ENCODE results near the gene PLEKHM3. TPM values are rescaled to one million over a fixed set of nuclear protein-coding genes. Genes with fewer than 3 reads are reported as not detected.
A peak's percentile ranks its signal among the peaks of the same experiment; 100 is the strongest.

PLEKHM3 gene
- total and polyA plus RNA-seq, 2 of the 13 experiments (the other 11 are each of a cell fraction or from before 2014, with no cell fraction given) = 4.5 to 4.7 TPM

DNA sequence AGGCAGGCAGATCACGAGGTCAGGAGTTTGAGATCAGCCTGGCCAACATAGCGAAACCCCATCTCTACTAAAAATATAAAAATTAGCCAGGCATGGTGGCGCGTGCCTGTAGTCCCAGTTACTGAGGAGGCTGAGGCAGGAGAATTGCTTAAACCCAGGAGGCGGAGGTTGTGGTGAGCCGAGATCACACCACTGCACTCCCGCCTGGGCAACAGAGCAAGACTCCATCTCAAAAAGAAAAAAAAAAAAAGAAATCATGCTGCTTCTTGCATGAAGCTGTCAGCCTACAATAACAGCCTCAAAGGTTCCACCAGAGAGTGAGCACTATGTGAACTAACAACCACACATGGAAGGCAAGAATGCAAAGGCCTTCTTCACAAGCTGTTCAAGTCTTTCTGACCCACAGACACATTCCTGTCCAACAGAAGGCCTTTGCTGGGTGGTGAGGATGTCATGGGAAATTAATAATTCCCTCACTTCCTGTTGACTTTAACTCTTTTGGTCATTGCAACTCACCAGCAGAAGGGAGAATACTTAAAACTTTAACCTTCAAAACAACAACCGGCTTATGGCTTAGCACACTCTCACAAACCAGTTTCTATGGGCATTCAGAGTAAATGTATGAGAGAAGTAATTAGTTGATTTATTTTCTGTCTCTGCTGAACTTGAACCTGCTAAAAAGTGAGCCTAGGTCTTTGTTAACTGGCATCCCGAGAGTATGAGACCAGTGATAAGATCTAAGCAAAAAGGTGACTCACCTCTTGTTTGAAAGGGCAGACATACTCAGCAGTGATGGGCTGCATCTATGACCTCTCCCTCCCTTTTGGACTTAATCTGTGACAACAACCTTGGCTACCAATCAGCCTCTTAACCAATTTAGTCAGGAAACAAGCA is 11.8 kb downstream of the PLEKHM3 start (continued):
- TF ChIP-seq, protein P1, sequence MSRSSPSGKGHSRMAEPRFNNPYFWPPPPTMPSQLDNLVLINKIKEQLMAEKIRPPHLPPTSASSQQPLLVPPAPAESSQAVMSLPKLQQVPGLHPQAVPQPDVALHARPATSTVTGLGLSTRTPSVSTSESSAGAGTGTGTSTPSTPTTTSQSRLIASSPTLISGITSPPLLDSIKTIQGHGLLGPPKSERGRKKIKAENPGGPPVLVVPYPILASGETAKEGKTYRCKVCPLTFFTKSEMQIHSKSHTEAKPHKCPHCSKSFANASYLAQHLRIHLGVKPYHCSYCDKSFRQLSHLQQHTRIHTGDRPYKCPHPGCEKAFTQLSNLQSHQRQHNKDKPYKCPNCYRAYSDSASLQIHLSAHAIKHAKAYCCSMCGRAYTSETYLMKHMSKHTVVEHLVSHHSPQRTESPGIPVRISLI (CRISPR knock-in tag; IDR thresholded peaks at IDR 0.05; ENCODE audit: borderline replicate concordance) = no peak
- TF ChIP-seq, protein P2, sequence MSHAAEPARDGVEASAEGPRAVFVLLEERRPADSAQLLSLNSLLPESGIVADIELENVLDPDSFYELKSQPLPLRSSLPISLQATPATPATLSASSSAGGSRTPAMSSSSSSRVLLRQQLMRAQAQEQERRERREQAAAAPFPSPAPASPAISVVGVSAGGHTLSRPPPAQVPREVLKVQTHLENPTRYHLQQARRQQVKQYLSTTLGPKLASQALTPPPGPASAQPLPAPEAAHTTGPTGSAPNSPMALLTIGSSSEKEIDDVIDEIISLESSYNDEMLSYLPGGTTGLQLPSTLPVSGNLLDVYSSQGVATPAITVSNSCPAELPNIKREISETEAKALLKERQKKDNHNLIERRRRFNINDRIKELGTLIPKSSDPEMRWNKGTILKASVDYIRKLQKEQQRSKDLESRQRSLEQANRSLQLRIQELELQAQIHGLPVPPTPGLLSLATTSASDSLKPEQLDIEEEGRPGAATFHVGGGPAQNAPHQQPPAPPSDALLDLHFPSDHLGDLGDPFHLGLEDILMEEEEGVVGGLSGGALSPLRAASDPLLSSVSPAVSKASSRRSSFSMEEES (CRISPR knock-in tag; IDR thresholded peaks at IDR 0.05) = 0 out of 2 replicates have a peak, but pooled peaks have one; percentile 14
- TF ChIP-seq ZNF614 (CRISPR knock-in tag; IDR thresholded peaks at IDR 0.05; ENCODE audit: borderline replicate concordance) = peak; percentile 60; the same call in 1 of the 2 replicates
- TF ChIP-seq ETV5 (CRISPR knock-in tag; IDR thresholded peaks at IDR 0.05; ENCODE audit: borderline replicate concordance) = peak; percentile 39; the same call in 1 of the 2 replicates
- peak; percentile 70 for TF ChIP-seq SAP130 (CRISPR knock-in tag; IDR thresholded peaks at IDR 0.05; ENCODE audit: low read depth)
- peak; percentile 95 for TF ChIP-seq NR2F2 (IDR thresholded peaks at IDR 0.05; ENCODE audit: borderline replicate concordance, low read depth)
- no peak for TF ChIP-seq ZNF577 (CRISPR knock-in tag; IDR thresholded peaks at IDR 0.05; ENCODE audit: borderline replicate concordance, low read depth)
- TF ChIP-seq, protein P3, sequence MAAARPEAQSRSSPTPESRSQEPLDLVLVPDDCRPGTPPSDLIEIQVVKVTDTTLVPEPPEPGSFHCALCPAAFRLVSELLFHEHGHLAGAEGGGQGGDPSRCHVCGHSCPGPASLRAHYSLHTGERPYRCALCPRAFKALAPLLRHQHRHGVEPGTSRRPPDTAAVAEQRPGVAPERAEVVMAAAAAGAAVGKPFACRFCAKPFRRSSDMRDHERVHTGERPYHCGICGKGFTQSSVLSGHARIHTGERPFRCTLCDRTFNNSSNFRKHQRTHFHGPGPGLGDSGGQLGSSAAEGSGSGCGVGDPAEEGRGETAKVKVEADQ (CRISPR knock-in tag; IDR thresholded peaks at IDR 0.05; ENCODE audit: borderline replicate concordance) = 0 out of 2 replicates have a peak, but pooled peaks have one; percentile 64
- TF ChIP-seq, protein P4, sequence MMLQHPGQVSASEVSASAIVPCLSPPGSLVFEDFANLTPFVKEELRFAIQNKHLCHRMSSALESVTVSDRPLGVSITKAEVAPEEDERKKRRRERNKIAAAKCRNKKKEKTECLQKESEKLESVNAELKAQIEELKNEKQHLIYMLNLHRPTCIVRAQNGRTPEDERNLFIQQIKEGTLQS (CRISPR knock-in tag; IDR thresholded peaks at IDR 0.05) = peak; percentile 89
- TF ChIP-seq FOSL1 (CRISPR knock-in tag; IDR thresholded peaks at IDR 0.05; ENCODE audit: borderline replicate concordance) = peak; percentile 90
- peak; percentile 43; the same call in 1 of the 2 replicates for TF ChIP-seq CEBPG (CRISPR knock-in tag; IDR thresholded peaks at IDR 0.05)
- TF ChIP-seq MYNN (CRISPR knock-in tag; IDR thresholded peaks at IDR 0.05; ENCODE audit: low read depth) = no peak
- peak; percentile 60; the same call in 1 of the 2 replicates for TF ChIP-seq PHF21A (CRISPR knock-in tag; IDR thresholded peaks at IDR 0.05)
- peak; percentile 69; the same call in 1 of the 2 replicates for TF ChIP-seq GATA4 (IDR thresholded peaks at IDR 0.05; ENCODE audit: borderline replicate concordance, low read depth)
- TF ChIP-seq EP300 (IDR thresholded peaks at IDR 0.05; ENCODE audit: low read depth in 2 of 2, low read length in 2 of 2) = peak in 1 of 2 experiments; percentile 54; a peak in 2 of 4 replicates
- TF ChIP-seq EP300 (CRISPR knock-in tag; IDR thresholded peaks at IDR 0.05; ENCODE audit: borderline replicate concordance) = peak; percentile 44; the same call in 1 of the 2 replicates
- TF ChIP-seq TBX3 (IDR thresholded peaks at IDR 0.05; ENCODE audit: borderline replicate concordance) = peak; percentile 56; the same call in 1 of the 2 replicates
- peak; percentile 80 for TF ChIP-seq GATAD2A (CRISPR knock-in tag; IDR thresholded peaks at IDR 0.05)
- TF ChIP-seq RXRB (CRISPR knock-in tag; IDR thresholded peaks at IDR 0.05; ENCODE audit: borderline replicate concordance) = peak; percentile 87
- TF ChIP-seq NFYC (CRISPR knock-in tag; IDR thresholded peaks at IDR 0.05) = peak; percentile 45
- TF ChIP-seq FOXA3 (CRISPR knock-in tag; IDR thresholded peaks at IDR 0.05) = peak; percentile 60
- TF ChIP-seq BCL6 (CRISPR knock-in tag; IDR thresholded peaks at IDR 0.05) = peak; percentile 61
- no peak for TF ChIP-seq ZNF550 (CRISPR knock-in tag; IDR thresholded peaks at IDR 0.05; ENCODE audit: borderline replicate concordance)

Data from HepG2 (cell line).